Left kidney (tissue), 2 donors: ENCODE data around the gene UPK3BL2. TPM values are rescaled to one million over a fixed set of nuclear protein-coding genes. Genes with fewer than 3 reads are reported as not detected.
"Not testable (repeated sequence)": the region's sequence is repeated elsewhere in the genome, so short reads cannot be mapped to it uniquely, and the experiment has no call there.

ENCODE experiments used
- DNase-seq: peaks from one replicate; pipeline ENCODE4 v3.0.0-alpha.2; 2013
- polyA plus RNA-seq: library from polyadenylated mRNA; unstranded; fragments of 120-200 nt; gene quantifications from one replicate; pipeline ENCODE4 v1.2.1, GENCODE V29; 2013; ENCODE audit not compliant: insufficient read length

Gene UPK3BL2
- polyA plus RNA-seq, 1 donor: 18.5 TPM

DNA sequence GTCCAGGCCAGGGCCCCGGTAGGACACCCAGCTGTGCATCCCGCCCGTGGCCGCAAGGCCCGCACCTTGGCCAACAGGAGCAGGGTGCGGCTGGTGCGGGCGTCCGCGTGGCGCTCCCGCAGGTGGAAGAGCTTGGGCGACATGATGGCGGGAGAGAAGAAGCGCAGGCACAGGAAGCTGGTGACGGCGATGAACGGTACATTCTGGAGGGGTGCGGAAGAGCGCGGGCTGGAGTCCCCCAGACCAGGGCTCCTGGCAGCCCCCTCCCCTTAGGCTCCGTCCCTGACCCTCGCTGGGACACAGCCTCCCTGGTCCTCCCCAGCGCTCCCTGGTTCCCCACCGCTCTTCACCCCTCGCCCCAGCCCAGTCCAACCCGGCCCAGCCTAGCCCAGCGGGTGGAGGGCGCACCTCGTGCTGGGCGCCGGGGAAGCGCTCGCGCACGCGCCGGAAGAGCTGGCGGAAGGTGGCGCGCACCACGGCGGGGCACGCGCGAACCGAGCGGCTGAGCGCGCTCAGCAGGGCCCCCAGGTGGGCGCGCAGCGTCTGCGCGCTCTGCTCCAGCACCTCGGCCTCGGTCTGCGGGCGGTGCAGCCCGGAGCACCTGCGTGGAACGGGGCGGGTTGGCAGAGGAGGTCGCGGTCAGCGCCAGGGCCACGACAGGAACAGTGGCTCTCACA lies 48.9 kb downstream of the UPK3BL2 start:
- DNase-seq: not testable (repeated sequence)

DNA sequence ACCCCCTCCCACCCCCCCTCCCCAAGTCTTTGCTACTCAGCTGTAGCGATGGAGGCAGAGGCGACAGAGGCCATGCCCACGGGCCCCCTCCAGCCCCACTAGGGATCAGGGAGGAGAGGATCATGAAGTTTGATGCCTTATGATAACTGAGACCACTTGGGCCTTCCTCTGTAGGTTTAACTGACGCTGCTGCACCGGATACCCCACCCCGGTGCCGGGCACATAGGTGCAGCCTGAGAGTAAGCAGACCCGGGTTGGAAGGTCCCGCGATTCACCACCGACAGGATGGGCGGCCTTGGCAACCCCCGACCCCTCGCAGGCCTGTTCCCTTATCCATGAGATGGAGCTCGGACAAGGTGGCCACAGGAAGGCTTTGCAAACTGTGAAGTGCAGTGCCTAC lies 49.5 kb downstream of the UPK3BL2 start:
- not testable (repeated sequence) for DNase-seq

DNA sequence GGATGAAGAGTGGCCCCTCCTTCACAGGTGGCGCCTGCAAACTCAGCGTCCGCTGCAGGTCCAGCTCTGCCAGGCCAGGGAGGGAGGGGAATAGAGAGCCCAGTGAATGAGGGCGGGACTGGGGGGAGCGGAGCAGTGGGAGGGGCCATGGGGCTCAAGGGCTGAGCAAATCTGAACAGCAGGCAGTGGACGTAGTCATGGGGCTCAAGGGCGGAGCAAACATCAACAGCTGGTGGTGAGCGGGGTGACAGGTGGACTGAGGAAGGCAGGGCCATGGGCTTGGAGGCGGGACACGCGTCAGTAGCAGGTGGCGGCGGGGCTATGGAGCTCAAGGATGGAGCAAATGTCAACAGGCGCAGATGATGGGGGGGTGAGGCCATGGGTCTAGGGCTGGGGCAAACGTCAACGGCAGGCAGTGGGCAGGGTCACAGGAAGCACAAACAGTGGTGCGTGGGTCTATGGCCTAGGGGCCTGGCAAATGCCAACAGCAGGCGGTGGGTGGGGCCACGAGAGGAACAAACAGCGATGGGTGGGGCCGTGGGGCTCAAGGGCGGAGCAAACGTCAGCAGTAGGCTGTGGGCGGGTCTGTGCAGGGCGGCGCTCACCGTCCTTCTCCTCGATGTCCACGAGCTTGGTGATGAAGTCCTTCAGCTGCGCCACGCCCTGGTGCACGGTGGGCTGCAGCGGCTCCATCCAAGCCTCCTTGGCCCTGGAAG lies 50.1 kb downstream of the UPK3BL2 start:
- DNase-seq: not testable (repeated sequence)

DNA sequence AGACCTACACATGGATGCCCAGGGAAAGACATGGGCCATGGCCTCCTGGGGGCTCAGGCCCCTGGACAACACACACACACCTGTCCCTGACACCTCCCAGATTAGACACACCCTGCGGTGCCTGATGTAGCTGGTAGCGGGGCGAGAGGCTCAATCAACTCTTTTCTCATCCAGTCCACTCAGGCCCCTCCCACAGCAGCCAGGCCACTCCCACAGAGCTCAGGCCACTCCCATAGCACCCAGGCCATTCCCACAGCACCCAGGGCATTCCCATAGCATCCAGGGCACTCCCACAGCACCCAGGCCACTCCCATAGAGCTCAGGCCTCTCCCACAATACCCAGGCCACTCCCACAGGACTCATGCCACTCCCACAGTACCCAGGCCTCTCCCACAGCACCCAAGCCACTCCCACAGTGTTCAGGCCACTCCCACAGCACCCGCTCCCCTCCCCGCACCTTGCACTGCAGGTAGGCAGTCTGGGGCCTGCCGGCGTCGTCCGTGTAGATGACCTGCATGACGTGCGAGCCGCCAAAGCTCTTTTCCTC lies 52.9 kb downstream of the UPK3BL2 start:
- DNase-seq: not testable (repeated sequence)

Other genes starting within 250 kb of the UPK3BL2 start
- 6.3 TPM for gene SPDYE6, start 187.3 kb downstream of the UPK3BL2 start, polyA plus RNA-seq
- gene PRKRIP1, start 147.3 kb downstream of the UPK3BL2 start, polyA plus RNA-seq: 42.4 TPM
- 17.0 TPM for gene ORAI2, start 110.1 kb downstream of the UPK3BL2 start, polyA plus RNA-seq
- 9.1 TPM for gene ALKBH4, start 78.8 kb downstream of the UPK3BL2 start, polyA plus RNA-seq
- 17.8 TPM for gene LRWD1, start 78.7 kb downstream of the UPK3BL2 start, polyA plus RNA-seq
- gene POLR2J, start 64.8 kb downstream of the UPK3BL2 start, polyA plus RNA-seq: 18.7 TPM
- 8.6 TPM for gene RASA4B, start 25.9 kb downstream of the UPK3BL2 start, polyA plus RNA-seq
- 14.8 TPM for gene SPDYE2, start 7.5 kb upstream of the UPK3BL2 start, polyA plus RNA-seq
- 91.1 TPM for gene POLR2J3, start 28.9 kb upstream of the UPK3BL2 start, polyA plus RNA-seq
- 38.8 TPM for gene RASA4, start 73.1 kb upstream of the UPK3BL2 start, polyA plus RNA-seq
- 23.5 TPM for gene UPK3BL1, start 99.1 kb upstream of the UPK3BL2 start, polyA plus RNA-seq
- 3.8 TPM for gene SPDYE2B, start 106.6 kb upstream of the UPK3BL2 start, polyA plus RNA-seq
- gene POLR2J2, start 128.0 kb upstream of the UPK3BL2 start, polyA plus RNA-seq: 4.4 TPM
- gene FAM185A, start 205.3 kb upstream of the UPK3BL2 start, polyA plus RNA-seq: 14.0 TPM